ENCODE results near the gene FZD7.

Gene FZD7

DNA sequence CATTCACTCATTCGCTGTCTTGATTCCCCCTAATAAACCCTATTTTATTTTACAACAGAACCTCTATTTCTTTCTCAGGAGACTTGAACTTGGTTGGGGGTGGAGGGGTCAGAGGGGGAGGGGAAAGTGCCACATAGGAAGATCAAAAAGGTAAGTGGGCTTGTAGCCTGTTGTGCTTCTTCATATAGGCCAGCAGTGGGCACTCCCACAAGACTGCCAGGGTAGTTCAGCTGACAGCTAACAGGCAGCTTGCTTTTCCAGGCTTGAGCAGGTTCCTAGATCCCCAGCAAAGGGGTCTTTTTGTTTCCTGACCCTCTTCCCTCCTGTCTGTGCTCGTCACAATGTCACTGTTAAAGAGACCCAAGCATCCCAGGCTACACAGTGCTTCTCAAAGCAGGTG lies 38.6 kb downstream of the FZD7 start:
- DNase-seq = no peak

DNA sequence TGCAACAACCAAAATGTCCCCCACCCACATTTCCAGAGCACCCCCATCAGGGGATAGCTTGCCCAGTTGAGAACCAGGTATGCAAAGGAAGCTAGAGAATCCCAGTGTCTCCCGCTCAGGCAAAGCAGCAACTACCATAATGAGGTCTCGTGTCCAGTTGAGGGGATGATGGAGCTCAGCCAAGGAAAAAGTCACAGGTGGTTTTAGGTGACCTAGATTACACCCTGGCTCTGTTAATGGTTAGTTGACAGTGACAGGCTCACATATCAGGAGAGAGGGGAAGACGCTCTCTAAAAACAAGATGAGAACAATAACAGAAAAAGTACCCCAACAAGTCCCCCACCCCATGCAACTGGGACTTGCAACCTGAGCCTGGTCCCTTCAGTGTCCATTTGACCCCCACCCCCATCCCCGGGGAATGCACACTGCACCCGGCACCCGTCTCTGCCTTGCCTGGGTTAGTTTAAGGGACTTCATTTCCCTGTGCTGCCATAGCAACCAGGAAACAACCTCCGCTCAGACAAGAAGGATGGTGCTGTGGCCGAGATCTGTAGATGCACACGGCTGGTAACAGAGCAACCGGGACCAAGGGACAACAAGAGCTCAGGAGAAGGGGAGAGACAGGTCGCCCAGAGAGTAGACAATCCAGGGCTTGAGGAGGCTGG lies 39.2 kb downstream of the FZD7 start, which contains the start of gene KIAA2012:
TSS of gene KIAA2012 (plus strand) at position 519 of the 665 bp plus-strand sequence. CDS start 373 bp downstream, outside the sequence.
- no peak for DNase-seq

- no peak for DNase-seq
Observed at GRCh38 chr2:202074324-202074723, 40.7 kb downstream of the FZD7 start.

DNA sequence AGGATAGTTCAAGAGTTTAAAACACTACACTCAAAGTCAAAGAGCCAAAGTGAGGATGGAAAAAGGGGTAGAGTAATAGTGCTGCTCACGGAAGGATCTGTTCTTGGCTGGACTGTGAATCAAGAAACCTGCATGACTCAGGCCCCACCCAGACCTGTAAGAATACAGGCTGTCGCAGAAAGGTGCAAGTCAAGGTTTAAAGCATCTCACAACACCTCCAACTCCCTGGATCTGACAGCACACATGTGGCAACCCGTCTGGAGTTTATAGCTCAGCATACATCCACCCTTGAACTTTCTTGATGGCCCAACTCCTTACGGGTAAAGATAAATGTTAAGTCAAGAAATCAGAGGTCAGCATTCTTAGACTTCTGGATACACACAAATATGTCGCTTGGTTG lies 45.7 kb downstream of the FZD7 start:
- no peak for DNase-seq

GRCh38 chr2:202084265-202084664 lies 50.6 kb downstream of the FZD7 start:
- DNase-seq = no peak

All from CD4-positive, alpha-beta T cell treated with Interleukin-15 for 1 hour (primary cell).